Tibial artery (tissue), 4 donors: ENCODE data around the gene ASPN.
A peak's percentile ranks its signal among the peaks of the same experiment; 100 is the strongest.

ENCODE experiments used
- DNase-seq, 2 donors: peaks; one replicate each; pipeline ENCODE4 v3.0.0-alpha.2; 2019
- H3K27ac ChIP-seq, 2 donors: fragments of 200-600 bp; sonication (generic) in 1 of 2; 1 replicate in 1 of 2; 2 replicates in 1 of 2; pipeline ENCODE4 v1.5.1; 2018 to 2019; ENCODE audit warnings: mild to moderate bottlenecking in 1 of 2
- H3K27me3 ChIP-seq, 2 donors: fragments of 200-600 bp; sonication (generic) in 1 of 2; one replicate each; pipeline versions ENCODE4 v1.5.1 to v1.6.0; 2016 to 2019
- H3K36me3 ChIP-seq, 3 donors: fragments of 200-600 bp; sonication (generic) in 2 of 3; one replicate each; pipeline ENCODE4 v1.5.1; 2016 to 2019; ENCODE audit warnings: mild to moderate bottlenecking in 2 of 3
- H3K4me1 ChIP-seq, 4 donors: fragments of 200-600 bp; sonication (generic) in 2 of 4; 1 replicate in 3 of 4; 2 replicates in 1 of 4; pipeline ENCODE4 v1.5.1; 2016 to 2019
- H3K4me3 ChIP-seq, 2 donors: fragments of 200-600 bp; sonication (generic) in 1 of 2; 1 replicate in 1 of 2; 2 replicates in 1 of 2; pipeline ENCODE4 v1.5.1; 2018 to 2019; ENCODE audit warnings: mild to moderate bottlenecking in 2 of 2
- H3K9me3 ChIP-seq, 3 donors: fragments of 200-600 bp; sonication (generic) in 1 of 3; one replicate each; pipeline ENCODE4 v1.5.1; 2016 to 2019
- CTCF ChIP-seq, 2 experiments: fragments of 200-600 bp in 1 of 2; fragments of 450-650 bp in 1 of 2; IDR thresholded peaks; one replicate each; pipeline ENCODE4 v1.5.1; 2017 to 2019; ENCODE audit warnings: antibody characterized with exemption in 2 of 2, mild to moderate bottlenecking in 1 of 2, moderate library complexity in 1 of 2
- intact Hi-C: fragments of 100-400 bp; cut with DNase I; formaldehyde crosslinking; loops from one replicate; pipeline ENCODE4 v1.15.0; 2023; ENCODE audit warnings: low total_unique reads

The ASPN gene

GRCh38 chr9:92474587-92474986 lies 7.7 kb downstream of the ASPN start:
- DNase-seq: no peak
- Histone ChIP-seq H3K9me3 (no peaks in the 10 kb centered on the region), H3K4me1 (peaks cover 0 to 44% (median 16%) of the 10 kb centered on the region in 4 donors), H3K4me3 (no peak overlapping the region), H3K27ac (no peak overlapping the region), H3K27me3 (no peaks in the 10 kb centered on the region), H3K36me3 (no peaks in the 10 kb centered on the region)
- TF ChIP-seq CTCF (IDR thresholded peaks at IDR 0.05): no peak
- intact Hi-C loops: no loop called here

- Histone ChIP-seq H3K9me3 (no peaks in the 10 kb centered on the region), H3K4me1 (peaks cover 0 to 28% (median 12%) of the 10 kb centered on the region in 4 donors), H3K36me3 (no peaks in the 10 kb centered on the region), H3K27me3 (no peaks in the 10 kb centered on the region), H3K4me3 (no peak overlapping the region), H3K27ac (peak overlapping the region in 1 of 2 donors; percentile 85)
- intact Hi-C loops: no loop called here
- no peak for TF ChIP-seq CTCF (IDR thresholded peaks at IDR 0.05)
- DNase-seq: no peak
Measured at GRCh38 chr9:92468206-92468605, 14.1 kb downstream of the ASPN start.

- no peak for TF ChIP-seq CTCF (IDR thresholded peaks at IDR 0.05)
- H3K27me3 ChIP-seq: no peaks in the 10 kb centered on the region
- intact Hi-C loops: no loop called here
Measured at GRCh38 chr9:92467511-92467910, 14.8 kb downstream of the ASPN start.

GRCh38 chr9:92467041-92467440 lies 15.3 kb downstream of the ASPN start:
- no peaks in the 10 kb centered on the region for H3K9me3 ChIP-seq
- intact Hi-C loops: no loop called here
- H3K4me3 ChIP-seq: no peak overlapping the region
- no peak for DNase-seq
- peaks cover 0 to 35% (median 13%) of the 10 kb centered on the region in 4 donors for H3K4me1 ChIP-seq
- H3K27me3 ChIP-seq: no peaks in the 10 kb centered on the region
- no peak for TF ChIP-seq CTCF (IDR thresholded peaks at IDR 0.05)
- no peaks in the 10 kb centered on the region for H3K36me3 ChIP-seq
- peak overlapping the region; percentile 46 to 85 for H3K27ac ChIP-seq

More at GRCh38 chr9:92467511-92467910, 14.8 kb downstream of the ASPN start:
- no peak for DNase-seq
- Histone ChIP-seq H3K36me3 (no peaks in the 10 kb centered on the region), H3K4me1 (peaks cover 0 to 35% (median 13%) of the 10 kb centered on the region in 4 donors), H3K27ac (peak overlapping the region; percentile 46 to 85), H3K4me3 (no peak overlapping the region), H3K9me3 (no peaks in the 10 kb centered on the region)

- H3K4me3 ChIP-seq: no peak overlapping the region
Measured at GRCh38 chr9:92463984-92464383, 18.3 kb downstream of the ASPN start.

More at GRCh38 chr9:92463984-92464383, 18.3 kb downstream of the ASPN start:
- no peak for DNase-seq
- Histone ChIP-seq H3K27me3 (no peaks in the 10 kb centered on the region), H3K27ac (peak overlapping the region; percentile 85 to 87), H3K4me1 (peaks cover 0 to 35% (median 13%) of the 10 kb centered on the region in 4 donors), H3K36me3 (peaks cover 0 to 7% (median 0%) of the 10 kb centered on the region in 3 donors), H3K9me3 (no peaks in the 10 kb centered on the region)
- TF ChIP-seq CTCF (IDR thresholded peaks at IDR 0.05): no peak
- intact Hi-C loops: loop anchor here (5.0 kb wide), 1 partner anchor 153 kb away; no protein-coding TSS in a partner anchor
